Neural cell (in vitro differentiated cells): ENCODE measurements around the gene SUPT20HL2. TPM values are rescaled to one million over a fixed set of nuclear protein-coding genes. Genes with fewer than 3 reads are reported as not detected.

ENCODE experiments used
- H2AFZ ChIP-seq: fragments of 200-600, 300-800 bp; sonication (generic), shearing (Covaris generic); 2 replicates; pipeline ENCODE4 v1.6.0; 2014; ENCODE audit warnings: low read depth, mild to moderate bottlenecking, antibody characterized with exemption, low read length, moderate library complexity
- H3F3A ChIP-seq: fragments of 200-600 bp; shearing (Covaris generic); 2 replicates; pipeline ENCODE4 v1.6.1; 2016; ENCODE audit warnings: mild to moderate bottlenecking, moderate library complexity, mixed read lengths, antibody characterized with exemption, low read length; ENCODE audit not compliant: insufficient read depth, poor library complexity, severe bottlenecking
- H3K27ac ChIP-seq: fragments of 200-600, 300-800 bp; sonication (generic), shearing (Covaris generic); 2 replicates; pipeline ENCODE4 v1.5.1; 2014; ENCODE audit warnings: mild to moderate bottlenecking, low read length, moderate library complexity
- H3K27me3 ChIP-seq: fragments of 300-800, 200-600 bp; sonication (generic), shearing (Covaris generic); 2 replicates; pipeline ENCODE4 v1.6.0; 2014; ENCODE audit warnings: mild to moderate bottlenecking, low read depth, low read length, moderate library complexity; ENCODE audit not compliant: insufficient read depth
- H3K36me3 ChIP-seq: fragments of 300-800, 200-600 bp; sonication (generic), shearing (Covaris generic); 2 replicates; pipeline ENCODE4 v1.5.1; 2014; ENCODE audit warnings: mild to moderate bottlenecking, antibody characterized with exemption, low read length, moderate library complexity; ENCODE audit not compliant: insufficient read depth
- H3K4me2 ChIP-seq: fragments of 300-800, 200-600 bp; sonication (generic), shearing (Covaris generic); 2 replicates; pipeline ENCODE4 v1.6.0; 2014; ENCODE audit warnings: mild to moderate bottlenecking, low read length
- H3K4me3 ChIP-seq: fragments of 300-800, 200-600 bp; sonication (generic), shearing (Covaris generic); 2 replicates; pipeline ENCODE4 v1.5.1; 2014; ENCODE audit warnings: mild to moderate bottlenecking, low read length, moderate library complexity
- H3K79me2 ChIP-seq: fragments of 200-600 bp; shearing (Covaris generic); replicated peaks from 2 replicates; pipeline ENCODE4 v1.6.0; 2014; ENCODE audit warnings: mild to moderate bottlenecking, low read length, moderate library complexity; ENCODE audit not compliant: insufficient read depth
- H3K9ac ChIP-seq: fragments of 300-800, 200-600 bp; sonication (generic), shearing (Covaris generic); 2 replicates; pipeline ENCODE4 v1.6.1; 2016; ENCODE audit warnings: mild to moderate bottlenecking, low read length, mixed read lengths
- H3K9me2 ChIP-seq: fragments of 200-600 bp; shearing (Covaris generic); 2 replicates; pipeline ENCODE4 v1.6.1; 2016; ENCODE audit warnings: mild to moderate bottlenecking, low read length, mixed read lengths; ENCODE audit not compliant: insufficient read depth
- H3K9me3 ChIP-seq: fragments of 200-600, 300-800 bp; sonication (generic), shearing (Covaris generic); 2 replicates; pipeline ENCODE4 v1.6.1; 2016; ENCODE audit warnings: mild to moderate bottlenecking, mixed run types, low read length, moderate library complexity, mixed read lengths
- H4K20me1 ChIP-seq: fragments of 200-600 bp; shearing (Covaris generic); 2 replicates; pipeline ENCODE4 v1.6.1; 2016; ENCODE audit warnings: mild to moderate bottlenecking, mixed run types; ENCODE audit not compliant: insufficient read depth
- EP300 ChIP-seq: fragments of 450-650 bp; conservative IDR thresholded peaks from 2 replicates; pipeline ENCODE4 v1.6.1; 2014; ENCODE audit warnings: antibody characterized with exemption, mild to moderate bottlenecking, moderate library complexity; ENCODE audit not compliant: poor library complexity, severe bottlenecking
- EZH2 ChIP-seq: fragments of 200-600, 300-800 bp; shearing (Covaris generic), sonication (generic); IDR thresholded peaks from 2 replicates; pipeline ENCODE4 v1.6.1; 2014; ENCODE audit warnings: antibody characterized with exemption, low read length, borderline replicate concordance, mild to moderate bottlenecking; ENCODE audit not compliant: insufficient read depth, poor library complexity, severe bottlenecking
- MXI1 ChIP-seq: fragments of 450-650 bp; conservative IDR thresholded peaks from 2 replicates; pipeline ENCODE4 v1.6.1; 2014; ENCODE audit warnings: antibody characterized with exemption, mild to moderate bottlenecking; ENCODE audit not compliant: poor library complexity, severe bottlenecking
- POLR2AphosphoS5 ChIP-seq: IDR thresholded peaks from 2 replicates; pipeline ENCODE4 v1.6.1; 2012
- RAD21 ChIP-seq: fragments of 450-650 bp; conservative IDR thresholded peaks from 2 replicates; pipeline ENCODE4 v1.6.1; 2014; ENCODE audit warnings: antibody characterized with exemption, mild to moderate bottlenecking, moderate library complexity
- SMC3 ChIP-seq: fragments of 450-650 bp; conservative IDR thresholded peaks from 2 replicates; pipeline ENCODE4 v1.6.1; 2014; ENCODE audit warnings: antibody characterized with exemption, mild to moderate bottlenecking, moderate library complexity; ENCODE audit not compliant: poor library complexity
- TAF1 ChIP-seq: IDR thresholded peaks from 2 replicates; pipeline ENCODE4 v1.6.1; 2012; ENCODE audit warnings: low read depth
- polyA plus RNA-seq: library from polyadenylated mRNA; depleted of rRNA; stranded (reverse); fragments of >200 nt; gene quantifications from 2 replicates; pipeline ENCODE4 v1.2.3, GENCODE V29; 2014
- TF ChIP-seq, protein P1 (sequence below): fragments of 450-650 bp; IDR thresholded peaks from 2 replicates; pipeline ENCODE4 v1.5.1; 2014; ENCODE audit warnings: antibody characterized with exemption, mild to moderate bottlenecking, moderate library complexity; ENCODE audit not compliant: poor library complexity, severe bottlenecking
- TF ChIP-seq, protein P2 (sequence below): IDR thresholded peaks from 2 replicates; pipeline ENCODE4 v1.6.1; 2012; ENCODE audit warnings: borderline replicate concordance

SUPT20HL2 gene
- polyA plus RNA-seq, 1 donor from 2014 or later: not detected

DNA sequence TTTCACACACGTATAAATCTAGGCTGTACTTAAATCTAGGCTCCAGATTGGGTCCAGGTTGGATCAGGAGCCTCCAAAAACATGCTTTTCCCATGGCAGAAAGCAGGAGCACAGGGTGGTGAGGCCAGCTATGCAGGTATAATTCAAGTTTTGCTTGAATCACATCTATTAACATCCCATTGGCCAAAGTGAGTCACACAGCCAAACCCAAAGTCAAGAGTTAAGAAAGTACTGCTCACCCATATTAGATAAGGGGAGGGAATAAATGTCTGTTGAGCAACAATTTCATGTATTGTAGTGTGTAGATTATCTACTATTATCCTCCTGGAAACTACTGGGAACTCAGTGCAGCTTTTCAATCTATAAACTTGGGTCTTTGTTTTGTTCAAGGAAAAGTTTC is 12.8 kb downstream of the SUPT20HL2 start:
- Histone ChIP-seq H3K27ac (no peak overlapping the region), H3K9ac (no peak overlapping the region), H3K9me2 (no peaks in the 10 kb centered on the region), H3K79me2 (no peaks in the 10 kb centered on the region), H3K36me3 (no peaks in the 10 kb centered on the region), H3F3A (no peaks in the 10 kb centered on the region), H3K27me3 (no peaks in the 10 kb centered on the region), H4K20me1 (no peaks in the 10 kb centered on the region), H3K4me3 (no peak overlapping the region), H3K4me2 (no peak overlapping the region), H2AFZ (no peak overlapping the region), H3K9me3 (no peaks in the 10 kb centered on the region)
- TF ChIP-seq, protein P1, sequence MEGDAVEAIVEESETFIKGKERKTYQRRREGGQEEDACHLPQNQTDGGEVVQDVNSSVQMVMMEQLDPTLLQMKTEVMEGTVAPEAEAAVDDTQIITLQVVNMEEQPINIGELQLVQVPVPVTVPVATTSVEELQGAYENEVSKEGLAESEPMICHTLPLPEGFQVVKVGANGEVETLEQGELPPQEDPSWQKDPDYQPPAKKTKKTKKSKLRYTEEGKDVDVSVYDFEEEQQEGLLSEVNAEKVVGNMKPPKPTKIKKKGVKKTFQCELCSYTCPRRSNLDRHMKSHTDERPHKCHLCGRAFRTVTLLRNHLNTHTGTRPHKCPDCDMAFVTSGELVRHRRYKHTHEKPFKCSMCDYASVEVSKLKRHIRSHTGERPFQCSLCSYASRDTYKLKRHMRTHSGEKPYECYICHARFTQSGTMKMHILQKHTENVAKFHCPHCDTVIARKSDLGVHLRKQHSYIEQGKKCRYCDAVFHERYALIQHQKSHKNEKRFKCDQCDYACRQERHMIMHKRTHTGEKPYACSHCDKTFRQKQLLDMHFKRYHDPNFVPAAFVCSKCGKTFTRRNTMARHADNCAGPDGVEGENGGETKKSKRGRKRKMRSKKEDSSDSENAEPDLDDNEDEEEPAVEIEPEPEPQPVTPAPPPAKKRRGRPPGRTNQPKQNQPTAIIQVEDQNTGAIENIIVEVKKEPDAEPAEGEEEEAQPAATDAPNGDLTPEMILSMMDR: no peak
- TF ChIP-seq SMC3 (no peak), RAD21 (no peak), EZH2 (no peak), TAF1 (no peak), EP300 (no peak), MXI1 (no peak), POLR2AphosphoS5 (no peak)
- TF ChIP-seq, protein P2, sequence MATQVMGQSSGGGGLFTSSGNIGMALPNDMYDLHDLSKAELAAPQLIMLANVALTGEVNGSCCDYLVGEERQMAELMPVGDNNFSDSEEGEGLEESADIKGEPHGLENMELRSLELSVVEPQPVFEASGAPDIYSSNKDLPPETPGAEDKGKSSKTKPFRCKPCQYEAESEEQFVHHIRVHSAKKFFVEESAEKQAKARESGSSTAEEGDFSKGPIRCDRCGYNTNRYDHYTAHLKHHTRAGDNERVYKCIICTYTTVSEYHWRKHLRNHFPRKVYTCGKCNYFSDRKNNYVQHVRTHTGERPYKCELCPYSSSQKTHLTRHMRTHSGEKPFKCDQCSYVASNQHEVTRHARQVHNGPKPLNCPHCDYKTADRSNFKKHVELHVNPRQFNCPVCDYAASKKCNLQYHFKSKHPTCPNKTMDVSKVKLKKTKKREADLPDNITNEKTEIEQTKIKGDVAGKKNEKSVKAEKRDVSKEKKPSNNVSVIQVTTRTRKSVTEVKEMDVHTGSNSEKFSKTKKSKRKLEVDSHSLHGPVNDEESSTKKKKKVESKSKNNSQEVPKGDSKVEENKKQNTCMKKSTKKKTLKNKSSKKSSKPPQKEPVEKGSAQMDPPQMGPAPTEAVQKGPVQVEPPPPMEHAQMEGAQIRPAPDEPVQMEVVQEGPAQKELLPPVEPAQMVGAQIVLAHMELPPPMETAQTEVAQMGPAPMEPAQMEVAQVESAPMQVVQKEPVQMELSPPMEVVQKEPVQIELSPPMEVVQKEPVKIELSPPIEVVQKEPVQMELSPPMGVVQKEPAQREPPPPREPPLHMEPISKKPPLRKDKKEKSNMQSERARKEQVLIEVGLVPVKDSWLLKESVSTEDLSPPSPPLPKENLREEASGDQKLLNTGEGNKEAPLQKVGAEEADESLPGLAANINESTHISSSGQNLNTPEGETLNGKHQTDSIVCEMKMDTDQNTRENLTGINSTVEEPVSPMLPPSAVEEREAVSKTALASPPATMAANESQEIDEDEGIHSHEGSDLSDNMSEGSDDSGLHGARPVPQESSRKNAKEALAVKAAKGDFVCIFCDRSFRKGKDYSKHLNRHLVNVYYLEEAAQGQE: no peak

DNA sequence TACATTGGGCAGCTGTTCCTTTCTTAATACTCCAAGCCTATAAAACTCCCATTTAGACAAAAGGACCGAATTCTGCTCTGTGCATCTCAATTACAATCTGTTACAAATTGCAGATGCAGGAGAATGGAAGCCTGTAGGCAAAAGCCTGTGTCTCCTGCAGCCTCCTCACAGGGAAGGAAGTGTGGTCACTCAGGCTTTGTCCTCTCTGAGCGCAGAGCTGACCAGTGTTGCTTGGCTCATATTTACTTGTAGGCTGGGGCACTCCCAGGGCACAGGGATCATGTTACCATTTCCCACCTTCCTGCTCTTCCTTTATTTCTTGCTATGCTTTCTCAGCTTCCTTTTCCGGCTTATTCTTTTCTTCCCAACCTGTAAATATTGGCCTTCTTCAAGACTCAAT is 15.7 kb downstream of the SUPT20HL2 start:
- H3K27ac ChIP-seq: no peak overlapping the region
- no peaks in the 10 kb centered on the region for H3K27me3 ChIP-seq
- H3K9me3 ChIP-seq: no peaks in the 10 kb centered on the region
- H3K4me2 ChIP-seq: no peak overlapping the region
- no peak overlapping the region for H3K9ac ChIP-seq
- no peaks in the 10 kb centered on the region for H3K36me3 ChIP-seq
- no peak overlapping the region for H3K4me3 ChIP-seq
- H3K9me2 ChIP-seq: no peaks in the 10 kb centered on the region
- no peaks in the 10 kb centered on the region for H3K79me2 ChIP-seq
- H3F3A ChIP-seq: no peaks in the 10 kb centered on the region
- no peak overlapping the region for H2AFZ ChIP-seq
- no peaks in the 10 kb centered on the region for H4K20me1 ChIP-seq
- no peak for TF ChIP-seq POLR2AphosphoS5
- no peak for TF ChIP-seq RAD21
- TF ChIP-seq SMC3: no peak
- no peak for TF ChIP-seq TAF1
- TF ChIP-seq, protein P1: no peak
- no peak for TF ChIP-seq EP300
- TF ChIP-seq MXI1: no peak
- TF ChIP-seq, protein P2: no peak
- TF ChIP-seq EZH2: no peak
